PC-3 (cell line): Measurements from ENCODE around the gene AKAP7.

Source experiments
- CTCF ChIP-seq: fragments of 300-600 bp; sonication (generic); conservative IDR thresholded peaks from 2 replicates; pipeline ENCODE4 v1.5.1; 2017; ENCODE audit warnings: antibody characterized with exemption, low read depth, mild to moderate bottlenecking, low read length
- EZH2 ChIP-seq: fragments of 300-600 bp; sonication (generic); IDR thresholded peaks from one replicate; pipeline ENCODE4 v1.6.1; 2017; ENCODE audit warnings: antibody characterized with exemption, mild to moderate bottlenecking, low read length; ENCODE audit not compliant: unreplicated experiment
- EZH2phosphoT487 ChIP-seq: fragments of 300-600 bp; sonication (generic); IDR thresholded peaks from 2 replicates; pipeline ENCODE4 v1.6.1; 2018; ENCODE audit warnings: mild to moderate bottlenecking, antibody characterized with exemption, low read length, borderline replicate concordance

GRCh38 chr6:131175564-131175963, 40.3 kb downstream of the AKAP7 start:
- TF ChIP-seq CTCF: no peak
- TF ChIP-seq EZH2: no peak
- TF ChIP-seq EZH2phosphoT487: no peak
